SHP77 treated with DMSO at 0.1 percent for 48 hours (cell line): ENCODE measurements around the gene KLHL41.

Experiments used
- DNase-seq: peaks from one replicate; lab custom pipeline; 2025; lab: John Stamatoyannopoulos, UW

KLHL41 gene

DNA sequence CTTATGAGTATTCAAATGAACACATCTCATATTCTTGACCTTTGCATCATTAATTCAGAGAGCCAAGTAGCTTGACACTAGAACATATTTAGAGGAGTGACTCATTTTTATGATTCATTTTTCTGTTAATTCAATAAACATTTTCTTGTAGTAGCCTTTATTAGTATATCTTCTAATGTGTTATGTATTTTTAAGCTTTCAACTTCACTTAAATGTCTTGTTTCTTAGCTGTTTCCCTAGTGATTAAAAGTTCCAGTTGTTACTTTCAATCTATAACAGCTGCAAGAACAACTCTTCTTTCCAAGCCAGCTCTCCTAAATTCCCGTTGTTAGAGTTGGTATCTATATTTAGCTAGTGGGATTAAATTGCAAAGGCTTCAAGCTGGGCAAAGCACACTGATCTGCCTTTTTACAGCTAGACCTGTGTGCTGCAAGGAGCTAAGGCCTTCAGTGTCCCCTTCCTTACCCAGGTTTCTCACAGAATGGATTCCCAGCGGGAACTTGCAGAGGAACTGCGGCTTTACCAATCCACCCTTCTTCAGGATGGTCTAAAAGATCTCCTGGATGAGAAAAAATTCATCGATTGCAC is at the start of gene KLHL41:
TSS of gene KLHL41 (plus strand) at position 405 of the 588 bp plus-strand sequence. CDS start at position 482, 77 bp downstream.
- DNase-seq = peak; percentile 26

DNA sequence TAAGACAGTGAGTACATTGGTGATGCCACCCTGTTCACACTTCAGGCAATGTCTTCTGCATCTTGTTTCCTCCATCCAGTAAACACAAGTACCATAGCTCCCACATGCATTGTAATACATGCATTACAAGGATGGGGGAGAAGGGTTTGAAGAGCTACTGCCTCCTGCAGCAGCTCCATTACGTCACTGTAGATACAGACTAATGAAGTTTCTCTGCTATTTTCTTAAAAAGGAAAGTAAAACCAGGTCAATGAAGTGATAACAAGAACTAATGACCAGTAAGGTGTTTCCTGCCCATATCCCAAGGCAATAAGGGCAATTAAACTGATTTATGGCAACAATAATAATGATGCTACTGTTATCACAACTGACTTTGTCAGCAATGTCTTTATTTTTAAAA is 48.4 kb upstream of the KLHL41 start:
- DNase-seq = no peak

GRCh38 chr2:169462896-169463695 is 46.4 kb upstream of the KLHL41 start:
- no peak for DNase-seq

DNA sequence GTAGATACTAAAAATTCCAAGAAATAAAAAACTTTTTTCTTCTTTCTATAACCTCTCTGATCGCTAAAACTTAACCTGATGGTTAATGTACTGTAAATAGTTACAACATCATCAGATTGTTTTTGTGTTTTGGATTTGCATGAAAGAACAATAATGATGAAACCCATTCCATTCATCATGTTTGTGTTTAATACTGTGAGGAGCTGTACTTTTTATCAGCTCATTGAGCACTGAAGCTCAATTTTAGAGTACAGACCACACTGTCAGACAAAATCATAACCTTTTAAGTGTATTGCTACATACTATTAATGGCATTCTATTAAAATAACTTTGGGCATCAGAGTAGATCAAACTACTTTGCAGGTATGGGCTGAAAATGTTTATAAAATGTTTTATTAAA is 45.0 kb upstream of the KLHL41 start:
- DNase-seq = no peak

DNA sequence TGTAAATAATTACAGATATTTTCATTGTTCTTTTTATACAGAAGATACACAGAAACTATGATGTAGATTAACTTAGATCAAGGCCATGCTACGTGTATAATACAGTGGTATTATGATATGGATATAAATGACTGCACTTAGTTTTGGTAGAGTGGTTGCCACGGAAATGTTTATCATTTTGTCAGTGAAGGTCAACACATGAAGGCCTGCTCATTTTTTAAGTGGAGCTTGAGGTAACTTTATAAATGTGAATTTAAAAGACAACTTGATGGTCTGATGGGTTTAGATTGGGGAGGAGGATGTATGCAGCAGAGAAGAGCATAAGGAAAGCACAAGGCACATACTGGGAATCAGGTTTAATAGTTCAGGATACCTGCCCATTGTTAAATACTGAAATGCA is 44.6 kb upstream of the KLHL41 start:
- no peak for DNase-seq

- DNase-seq = no peak
Observed at GRCh38 chr2:169468841-169469240, 40.7 kb upstream of the KLHL41 start.

DNA sequence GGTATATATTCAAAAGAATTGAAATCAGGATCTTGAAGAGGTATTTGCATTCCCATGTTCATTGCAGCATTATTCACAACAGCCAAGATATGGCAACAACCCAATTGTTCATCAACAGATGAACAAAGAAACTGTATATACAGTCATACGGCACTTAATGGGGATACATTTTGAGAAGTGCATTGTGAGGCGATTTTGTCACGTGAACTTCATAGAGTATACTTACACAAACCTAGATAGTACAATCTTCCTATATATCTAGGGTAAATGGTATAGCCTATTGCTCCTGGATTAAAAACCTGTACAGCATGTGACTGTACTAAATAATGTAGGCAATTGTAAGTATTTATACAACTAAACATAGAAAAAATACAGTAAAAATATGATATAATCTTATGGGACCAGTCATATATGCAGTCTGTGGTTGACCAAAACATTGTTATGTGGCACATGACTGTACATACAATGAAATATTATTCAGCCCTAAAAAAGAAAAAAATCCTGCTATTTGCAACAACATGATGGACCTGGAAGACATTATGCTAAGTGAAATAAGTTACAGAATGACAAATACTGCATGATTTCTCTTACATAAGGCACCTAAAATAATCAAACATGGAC is 39.4 kb upstream of the KLHL41 start:
- no peak for DNase-seq

- no peak for DNase-seq
Observed at GRCh38 chr2:169472249-169472648, 37.3 kb upstream of the KLHL41 start.

DNA sequence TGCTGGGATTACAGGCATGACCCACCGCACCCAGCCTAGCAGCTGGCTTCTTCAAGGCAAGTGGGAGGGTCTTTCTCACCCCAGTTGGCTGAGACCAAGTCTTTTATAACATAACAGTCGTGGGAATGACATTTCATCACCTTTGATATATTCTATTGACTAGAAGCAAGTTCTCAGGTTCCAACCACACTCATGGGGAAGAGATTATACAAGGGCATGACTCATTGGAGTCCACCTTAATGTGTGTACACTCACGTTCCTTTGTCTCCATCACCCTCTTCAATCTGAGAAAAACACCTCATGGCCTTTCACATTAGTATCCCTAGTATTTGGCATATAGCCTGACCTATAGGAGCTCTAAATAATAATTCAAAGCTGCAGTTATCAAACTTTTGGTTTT is 33.0 kb upstream of the KLHL41 start:
- no peak for DNase-seq

DNA sequence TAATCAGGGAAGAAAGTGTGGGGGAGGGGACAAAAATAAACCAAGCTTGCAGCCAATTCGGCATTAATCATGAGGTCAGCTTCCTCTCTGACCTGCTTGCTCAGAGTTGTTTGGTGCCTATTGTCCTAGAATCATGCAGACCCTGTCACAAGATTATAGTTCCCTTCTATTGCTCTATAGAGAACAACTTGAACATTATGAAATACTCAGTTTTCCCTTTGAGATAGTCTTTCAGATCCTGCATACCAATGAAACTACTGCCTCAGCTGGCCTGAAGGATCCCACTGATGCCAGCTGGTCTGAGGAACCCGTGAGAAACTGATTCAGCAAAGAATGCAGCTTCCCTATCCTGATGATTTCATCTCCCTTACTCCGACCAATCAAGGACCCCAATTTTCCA is 31.2 kb upstream of the KLHL41 start:
- no peak for DNase-seq

- no peak for DNase-seq
Observed at GRCh38 chr2:169478745-169479256, 30.7 kb upstream of the KLHL41 start.

DNA sequence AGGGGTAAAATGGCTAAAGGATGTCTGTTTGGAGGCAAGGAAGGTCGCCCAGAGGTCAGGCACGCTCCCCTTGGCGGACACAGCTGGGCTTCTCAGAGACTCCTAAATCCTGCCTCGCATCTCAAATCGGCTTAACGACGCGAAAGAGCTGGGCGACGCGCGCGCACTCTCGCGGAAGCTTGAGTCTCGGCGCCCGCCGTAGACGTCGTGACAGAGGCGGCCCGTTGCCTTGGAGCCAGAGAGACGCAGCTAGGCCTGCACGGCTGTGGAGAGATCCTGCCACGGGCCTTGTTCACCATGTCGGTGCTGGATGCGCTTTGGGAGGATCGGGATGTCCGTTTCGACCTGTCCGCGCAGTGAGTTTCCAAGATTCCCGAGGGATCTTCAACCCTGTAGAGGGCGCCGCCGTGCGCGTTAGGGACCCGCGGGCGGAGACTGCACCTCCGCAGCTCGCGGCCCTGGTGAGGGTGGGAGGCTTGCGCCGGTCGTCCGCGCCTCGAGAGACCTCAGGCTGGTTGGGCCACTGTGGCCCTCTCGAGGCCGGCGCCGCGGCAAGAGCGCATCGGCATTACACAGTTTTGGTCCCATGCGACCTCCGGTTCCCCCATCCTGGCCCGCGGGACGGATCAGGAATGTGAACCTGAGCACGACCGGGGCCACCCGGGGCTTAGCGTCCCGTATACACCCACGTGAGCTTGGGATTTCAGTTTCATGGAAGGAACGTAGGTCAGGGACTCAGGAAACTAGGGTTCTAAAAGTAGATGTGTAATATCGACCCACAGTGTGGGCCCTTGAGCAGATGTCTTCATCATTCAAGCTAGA is 30.0 kb upstream of the KLHL41 start, which contains the start of gene BBS5:
TSS of gene BBS5 (plus strand) at position 238 of the 822 bp plus-strand sequence. CDS start at position 298, 60 bp downstream.
- DNase-seq = peak; percentile 32

GRCh38 chr2:169480079-169480465 is 29.4 kb upstream of the KLHL41 start:
- no peak for DNase-seq

DNA sequence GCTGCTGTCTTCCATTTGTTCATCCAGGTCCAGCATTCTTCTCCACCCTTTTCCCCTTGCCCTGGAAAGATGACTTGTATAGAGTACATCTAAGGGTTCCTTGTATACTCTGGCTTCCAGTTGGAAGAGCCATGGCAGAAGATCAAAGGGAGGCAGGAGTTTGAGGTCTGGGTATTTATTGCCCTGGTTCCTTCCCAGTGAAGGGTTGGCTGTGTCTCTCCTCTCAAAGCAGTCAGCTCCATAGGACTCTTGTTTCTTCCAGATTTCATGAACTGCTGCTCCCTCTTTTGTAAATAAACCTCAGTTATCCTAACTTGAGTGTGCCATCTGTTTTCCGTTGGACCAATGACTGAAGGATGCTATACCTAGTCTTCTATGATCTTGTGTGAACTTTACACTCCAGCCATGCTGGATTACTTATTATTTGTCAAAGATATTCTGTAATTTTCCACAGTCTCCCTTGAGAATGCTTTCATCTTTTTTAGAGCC is 23.8 kb upstream of the KLHL41 start:
- no peak for DNase-seq

DNA sequence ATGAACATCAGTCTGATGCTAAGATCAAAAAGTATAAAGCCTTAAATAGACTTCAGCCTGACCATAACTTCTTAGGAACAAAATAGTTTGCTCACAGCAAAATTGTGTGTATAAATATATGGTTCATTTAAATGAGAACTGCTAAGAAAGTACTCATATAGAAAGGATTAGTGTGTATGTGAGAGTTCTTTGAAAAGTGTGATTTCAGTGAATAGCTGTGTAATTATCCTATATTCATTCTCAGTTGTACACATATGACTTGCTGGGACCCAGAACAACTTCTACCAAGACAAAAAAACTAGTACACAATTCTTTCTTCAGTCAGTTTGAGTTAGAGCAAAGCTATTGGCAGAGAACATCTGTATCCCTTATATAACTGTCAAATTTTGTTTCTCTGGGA is 23.0 kb upstream of the KLHL41 start:
- no peak for DNase-seq

- DNase-seq = no peak
Observed at GRCh38 chr2:169490834-169491233, 18.7 kb upstream of the KLHL41 start.

GRCh38 chr2:169491378-169491777 is 18.1 kb upstream of the KLHL41 start:
- DNase-seq = no peak

DNA sequence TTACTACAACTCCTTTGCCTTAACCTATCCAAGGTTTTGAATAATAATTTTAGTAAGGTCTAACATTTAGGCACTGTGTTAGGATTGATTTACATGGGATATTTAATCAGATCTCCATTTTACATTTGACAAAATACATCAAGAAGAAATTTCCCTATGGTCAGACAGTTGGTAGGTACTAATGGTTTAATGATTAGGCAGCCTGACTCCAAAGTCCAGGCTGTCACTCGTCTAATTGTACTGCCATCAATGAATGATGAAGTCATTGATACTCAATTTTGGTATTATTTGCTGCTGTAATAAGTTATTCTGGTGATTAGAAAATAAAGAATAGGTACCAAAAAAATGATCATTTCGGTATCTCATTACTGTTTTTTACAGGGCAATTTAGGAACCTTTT is 16.1 kb upstream of the KLHL41 start:
- no peak for DNase-seq

DNA sequence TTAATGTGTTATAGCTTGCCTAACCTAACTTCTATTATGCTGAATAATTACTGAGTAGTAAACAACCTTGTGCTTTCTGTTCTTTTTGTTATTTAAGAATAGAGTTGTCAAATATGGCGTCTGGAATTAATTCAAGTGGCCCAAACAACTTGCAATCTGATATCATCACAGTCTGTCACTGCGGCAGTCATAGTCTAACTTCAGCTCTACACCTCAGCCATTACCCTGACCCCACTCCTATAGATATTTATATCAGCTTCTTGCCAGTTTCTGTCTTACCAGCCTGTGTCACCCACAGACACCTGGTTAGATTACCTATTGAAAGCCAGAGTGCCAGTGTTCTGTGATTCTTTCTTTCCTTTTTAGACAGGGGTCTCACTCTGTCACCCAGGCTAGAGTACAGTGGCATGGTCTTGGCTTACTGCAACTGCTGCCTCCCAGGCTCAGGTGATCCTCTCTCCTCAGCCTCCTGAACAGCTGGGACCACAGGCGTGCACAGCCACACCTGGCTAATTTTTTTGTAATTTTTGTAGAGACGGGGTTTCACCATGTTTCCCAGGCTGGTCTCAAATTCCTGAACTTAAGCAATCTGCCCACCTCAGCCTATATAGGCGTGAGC is 14.1 kb upstream of the KLHL41 start:
- no peak for DNase-seq

DNA sequence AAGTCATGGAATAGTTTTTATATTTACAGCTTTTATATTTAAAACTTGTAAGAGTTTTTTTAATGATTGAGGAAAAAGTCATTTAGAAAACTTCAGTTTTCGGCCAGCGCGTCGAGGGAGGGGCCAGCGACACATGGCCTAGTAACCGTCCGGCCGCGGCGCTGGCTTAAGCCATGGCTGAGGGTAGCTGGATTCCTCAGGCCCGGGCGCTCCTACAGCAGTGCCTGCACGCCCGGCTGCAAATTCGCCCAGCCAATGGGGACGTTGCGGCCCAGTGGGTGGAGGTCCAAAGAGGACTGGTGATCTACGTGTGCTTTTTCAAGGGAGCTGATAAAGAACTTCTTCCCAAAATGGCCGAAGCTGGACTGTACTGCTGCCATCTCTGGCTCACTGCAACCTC is 4.9 kb upstream of the KLHL41 start:
- no peak for DNase-seq

GRCh38 chr2:169507698-169508097 is 1.8 kb upstream of the KLHL41 start:
- DNase-seq = peak; percentile 91
